Nephron progenitor cell (in vitro differentiated cells): Measurements from ENCODE around the gene ZCCHC17.
"Not testable (repeated sequence)": the region's sequence is repeated elsewhere in the genome, so short reads cannot be mapped to it uniquely, and the experiment has no call there.

Experiments used
- DNase-seq: peaks from one replicate; pipeline ENCODE4 v3.0.0; 2021
- H3K27ac Mint-ChIP-seq: 2 replicates; pipeline ENCODE4 v1.8.0; 2021; ENCODE audit warnings: mild to moderate bottlenecking, moderate library complexity, mixed read lengths
- H3K27me3 Mint-ChIP-seq: 2 replicates; pipeline ENCODE4 v1.8.0; 2021; ENCODE audit warnings: mild to moderate bottlenecking, low read depth, mixed read lengths; ENCODE audit not compliant: poor library complexity
- H3K36me3 Mint-ChIP-seq: 2 replicates; pipeline ENCODE4 v1.8.0; 2021; ENCODE audit warnings: low read depth, mixed read lengths
- H3K4me1 Mint-ChIP-seq: 2 replicates; pipeline ENCODE4 v1.8.0; 2021; ENCODE audit warnings: mixed read lengths
- H3K4me3 Mint-ChIP-seq: 2 replicates; pipeline ENCODE4 v1.8.0; 2021; ENCODE audit warnings: mild to moderate bottlenecking, moderate library complexity, mixed read lengths
- H3K9me3 Mint-ChIP-seq: 2 replicates; pipeline ENCODE4 v1.8.0; 2021; ENCODE audit warnings: mild to moderate bottlenecking, moderate library complexity, mixed read lengths
- CTCF ChIP-seq: fragments of 200-600 bp; sonication (generic); IDR thresholded peaks from 2 replicates; pipeline ENCODE4 v1.5.0; 2021; ENCODE audit warnings: antibody characterized with exemption

Gene ZCCHC17

GRCh38 chr1:31381394-31382294, 84.8 kb downstream of the ZCCHC17 start:
- no peaks in the 10 kb centered on the region for H3K36me3 Mint-ChIP-seq
- H3K4me3 Mint-ChIP-seq = no peak overlapping the region
- H3K27me3 Mint-ChIP-seq = peaks cover 9% of the 10 kb centered on the region
- H3K9me3 Mint-ChIP-seq = no peaks in the 10 kb centered on the region
- no peak overlapping the region for H3K27ac Mint-ChIP-seq
- no peak for DNase-seq
- H3K4me1 Mint-ChIP-seq = peaks cover 16% of the 10 kb centered on the region
- TF ChIP-seq CTCF = no peak

- Mint-ChIP-seq H3K36me3 (no peaks in the 10 kb centered on the region), H3K27ac (no peak overlapping the region), H3K27me3 (peaks cover 9% of the 10 kb centered on the region), H3K9me3 (no peaks in the 10 kb centered on the region), H3K4me1 (peaks cover 14% of the 10 kb centered on the region), H3K4me3 (no peak overlapping the region)
- DNase-seq = no peak
- TF ChIP-seq CTCF = no peak
Observed at GRCh38 chr1:31382379-31382989, 85.7 kb downstream of the ZCCHC17 start.

GRCh38 chr1:31383967-31384366, 87.1 kb downstream of the ZCCHC17 start:
- H3K9me3 Mint-ChIP-seq = no peaks in the 10 kb centered on the region
- H3K4me3 Mint-ChIP-seq = no peak overlapping the region
- peaks cover 7% of the 10 kb centered on the region for H3K27me3 Mint-ChIP-seq
- H3K4me1 Mint-ChIP-seq = peaks cover 14% of the 10 kb centered on the region
- no peak for TF ChIP-seq CTCF
- no peak for DNase-seq
- no peak overlapping the region for H3K27ac Mint-ChIP-seq
- H3K36me3 Mint-ChIP-seq = no peaks in the 10 kb centered on the region

GRCh38 chr1:31386576-31387243, 89.9 kb downstream of the ZCCHC17 start:
- H3K36me3 Mint-ChIP-seq, H3K27me3 Mint-ChIP-seq: not testable (repeated sequence)

GRCh38 chr1:31387612-31388011, 90.8 kb downstream of the ZCCHC17 start:
- H3K4me3 Mint-ChIP-seq = no peak overlapping the region
- no peaks in the 10 kb centered on the region for H3K4me1 Mint-ChIP-seq
- H3K27me3 Mint-ChIP-seq = peaks cover 2% of the 10 kb centered on the region
- no peaks in the 10 kb centered on the region for H3K9me3 Mint-ChIP-seq
- H3K27ac Mint-ChIP-seq = no peak overlapping the region
- no peak for TF ChIP-seq CTCF
- H3K36me3 Mint-ChIP-seq = no peaks in the 10 kb centered on the region
- no peak for DNase-seq

More at GRCh38 chr1:31386576-31387243, 89.9 kb downstream of the ZCCHC17 start:
- not testable (repeated sequence) for H3K4me3 Mint-ChIP-seq, DNase-seq, H3K27ac Mint-ChIP-seq, H3K9me3 Mint-ChIP-seq, H3K4me1 Mint-ChIP-seq

GRCh38 chr1:31389616-31390015, 92.8 kb downstream of the ZCCHC17 start:
- no peaks in the 10 kb centered on the region for H3K9me3 Mint-ChIP-seq
- no peak overlapping the region for H3K27ac Mint-ChIP-seq
- no peak overlapping the region for H3K4me3 Mint-ChIP-seq
- H3K27me3 Mint-ChIP-seq = peaks cover 5% of the 10 kb centered on the region
- no peak for DNase-seq
- H3K36me3 Mint-ChIP-seq = no peaks in the 10 kb centered on the region
- TF ChIP-seq CTCF = no peak
- H3K4me1 Mint-ChIP-seq = peaks cover 5% of the 10 kb centered on the region
